Keratinocyte (primary cell): Measurements from ENCODE around the gene SOX1.

Source experiments
- CTCF ChIP-seq, 3 experiments: IDR thresholded peaks in 1 of 3; conservative IDR thresholded peaks in 1 of 3; optimal IDR thresholded peaks in 1 of 3; 2 replicates in 2 of 3; 3 replicates in 1 of 3; pipeline versions ENCODE3 to v1.5.1; 2011; ENCODE audit warnings: low read length in 3 of 3, mild to moderate bottlenecking in 3 of 3, moderate library complexity in 2 of 3, control low read depth in 1 of 3, inconsistent platforms in 1 of 3; ENCODE audit not compliant: insufficient read depth in 2 of 3; ENCODE audit errors: extremely low read depth in 1 of 3
- EZH2 ChIP-seq: IDR thresholded peaks from one replicate; pipeline ENCODE4 v1.6.1; 2012; ENCODE audit warnings: inconsistent platforms, mild to moderate bottlenecking, low read length, moderate library complexity

DNA sequence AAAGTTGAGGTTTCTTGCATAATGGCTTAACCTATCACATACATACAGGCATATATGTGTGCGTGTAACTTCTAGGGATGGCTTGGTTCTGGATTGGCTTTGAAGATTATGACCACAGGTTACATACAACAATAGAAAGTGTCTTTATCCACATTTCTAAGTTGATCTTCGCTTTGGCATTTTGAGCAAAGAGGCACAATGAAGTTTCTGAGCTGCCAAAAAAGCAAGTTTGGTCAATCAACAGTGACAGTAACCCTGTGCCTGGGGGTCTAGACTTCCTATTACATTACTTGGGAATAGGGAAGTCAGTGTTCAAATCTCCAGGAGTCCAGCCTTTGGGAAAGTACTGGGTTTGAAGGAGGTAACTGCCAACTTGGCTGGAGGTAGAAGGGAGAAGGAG, 3.1 kb upstream of the SOX1 start:
- TF ChIP-seq CTCF (optimal IDR thresholded peaks at IDR 0.05 in 1 of 3, IDR thresholded peaks at IDR 0.05 in 1 of 3, conservative IDR thresholded peaks at IDR 0.05 in 1 of 3; ENCODE audit: extremely low read depth in 1 of 3, insufficient read depth in 2 of 3, low read length in 3 of 3) (no peak), EZH2 (no peak)
